NT2/D1 (cell line): ENCODE data around the gene MPG.

Experiments
- YY1 ChIP-seq: IDR thresholded peaks from 2 replicates; pipeline ENCODE4 v1.6.1; 2011; ENCODE audit not compliant: insufficient read length, insufficient read depth
- ZNF274 ChIP-seq: IDR thresholded peaks from 2 replicates; pipeline ENCODE4 v1.6.1; 2011; ENCODE audit warnings: mild to moderate bottlenecking, low read depth, low read length

DNA sequence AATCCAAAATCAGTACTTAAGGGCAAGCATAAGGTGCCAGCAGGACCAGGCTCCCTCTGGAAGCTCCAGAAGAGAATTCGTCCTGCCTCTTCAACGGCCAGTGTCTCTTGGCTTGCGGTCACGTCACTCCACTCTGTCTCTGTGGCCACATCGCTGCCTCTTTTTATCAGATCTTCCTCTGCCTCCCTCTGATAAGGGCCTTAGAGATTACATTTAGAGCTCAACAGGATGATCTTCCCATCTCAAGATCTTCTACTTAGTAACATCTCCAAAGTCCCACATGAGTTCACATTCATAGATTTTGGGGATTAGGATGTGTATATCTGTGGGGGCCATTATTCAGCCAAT, 16.9 kb downstream of the MPG start:
- no peak for TF ChIP-seq ZNF274
- TF ChIP-seq YY1, result no peak
